Activated T-cell treated with anti-CD3 and anti-CD28 coated beads for 4 hours (primary cell): ENCODE data around the gene SSC4D.
A peak's percentile ranks its signal among the peaks of the same experiment; 100 is the strongest.
"Not testable (repeated sequence)": the region's sequence is repeated elsewhere in the genome, so short reads cannot be mapped to it uniquely, and the experiment has no call there.

Source experiments
- DNase-seq: peaks from one replicate; pipeline ENCODE4 v3.0.0-alpha.2; 2020

SSC4D gene

GRCh38 chr7:76380623-76380966 is 28.9 kb downstream of the SSC4D start:
- no peak for DNase-seq

DNA sequence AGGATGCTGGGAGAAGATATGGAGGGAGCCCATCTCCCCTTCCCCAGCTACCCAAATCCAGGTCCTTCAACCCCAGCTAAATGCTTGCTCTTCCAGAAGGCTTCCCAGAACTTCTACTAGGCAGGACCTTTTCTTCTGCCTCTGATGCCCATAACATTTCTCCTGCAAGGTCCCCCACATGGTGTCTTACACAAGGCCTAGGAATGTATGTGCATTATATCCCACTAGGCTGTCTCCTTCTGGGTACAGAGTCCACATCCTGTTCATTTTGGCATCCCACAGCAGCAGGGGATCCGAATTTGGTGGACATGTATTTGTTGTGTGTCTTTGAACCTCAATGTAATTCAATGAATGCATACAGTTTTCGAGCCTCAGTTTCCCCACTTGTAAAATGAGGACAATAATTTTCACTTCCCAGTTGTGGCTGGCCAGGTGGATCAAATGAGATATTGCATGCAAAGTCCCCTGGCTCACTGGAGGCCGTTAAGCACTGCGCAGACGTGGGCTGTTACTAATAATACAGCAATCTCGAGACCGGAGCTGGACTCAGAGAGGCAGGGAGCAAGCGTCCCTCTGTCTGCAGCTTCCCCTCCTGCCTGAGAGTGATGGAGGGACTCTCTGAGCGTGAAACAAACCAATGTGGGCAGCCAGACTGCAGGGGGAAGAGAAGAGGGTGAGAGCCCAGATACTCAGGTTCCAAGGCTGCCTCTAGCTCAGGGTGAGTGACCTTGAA is 32.1 kb downstream of the SSC4D start:
- DNase-seq = no peak

- no peak for DNase-seq
These were observed 34.2 kb downstream of the SSC4D start for GRCh38 chr7:76375251-76375650.

- no peak for DNase-seq
These were observed 36.3 kb downstream of the SSC4D start for GRCh38 chr7:76372984-76373833.

DNA sequence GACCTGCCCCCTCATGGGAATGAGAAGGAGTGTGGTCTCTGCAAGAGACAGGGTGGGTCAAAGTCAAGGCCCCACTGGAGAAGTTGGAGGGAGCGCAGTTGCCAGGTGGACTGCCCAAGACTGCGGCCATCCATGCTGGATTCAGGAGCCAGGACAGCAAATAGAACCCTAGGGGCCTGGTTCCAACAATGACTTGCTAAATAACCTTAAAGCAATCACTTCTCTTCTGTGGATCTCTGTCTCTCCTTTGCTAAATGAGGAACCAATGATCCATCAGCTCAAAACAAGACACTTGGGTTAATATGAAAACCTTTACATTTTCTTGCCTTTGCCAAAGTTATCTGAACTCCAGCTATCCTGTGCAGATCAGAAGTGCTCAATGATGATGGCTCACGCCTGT is 38.1 kb downstream of the SSC4D start:
- DNase-seq = no peak

DNA sequence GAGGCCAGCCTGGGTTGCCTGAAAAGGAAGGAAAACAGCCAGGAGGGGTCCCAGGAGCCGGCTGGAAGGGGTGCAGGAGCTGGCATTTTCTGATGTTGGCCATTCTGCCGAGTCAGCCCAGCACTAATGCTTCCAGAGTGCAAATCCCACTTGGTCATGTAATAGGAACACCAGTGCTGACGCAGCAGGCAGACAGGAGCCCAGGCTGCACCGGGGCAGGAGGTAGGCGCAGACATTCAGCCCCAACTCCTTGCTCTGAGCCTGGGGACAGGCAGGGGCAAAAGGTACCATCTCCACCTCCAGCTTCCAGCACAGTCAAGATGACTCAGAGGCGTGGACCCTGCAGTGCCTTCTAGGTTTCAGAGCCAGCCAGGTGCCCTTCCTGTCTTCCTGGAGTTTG is 40.5 kb downstream of the SSC4D start:
- DNase-seq = no peak

DNA sequence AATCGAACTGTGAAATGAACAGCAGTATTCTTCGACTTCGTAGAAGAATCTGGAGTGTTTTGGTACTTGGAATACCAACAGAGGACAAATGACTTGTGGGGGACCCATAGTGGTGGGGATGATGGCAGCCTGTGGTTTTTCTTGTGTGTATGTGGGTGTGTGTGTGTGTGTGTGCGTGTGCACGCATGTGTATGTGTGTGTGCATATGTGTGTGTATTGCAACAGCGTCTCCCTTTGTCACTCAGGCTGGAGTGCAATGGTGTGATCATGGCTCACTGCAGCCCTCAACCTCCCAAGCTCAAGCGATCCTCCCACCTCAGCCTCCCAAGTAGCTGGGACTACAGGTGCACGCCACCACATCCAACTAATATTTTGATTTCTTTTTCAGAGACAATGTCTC is 41.3 kb downstream of the SSC4D start:
- DNase-seq = no peak

DNA sequence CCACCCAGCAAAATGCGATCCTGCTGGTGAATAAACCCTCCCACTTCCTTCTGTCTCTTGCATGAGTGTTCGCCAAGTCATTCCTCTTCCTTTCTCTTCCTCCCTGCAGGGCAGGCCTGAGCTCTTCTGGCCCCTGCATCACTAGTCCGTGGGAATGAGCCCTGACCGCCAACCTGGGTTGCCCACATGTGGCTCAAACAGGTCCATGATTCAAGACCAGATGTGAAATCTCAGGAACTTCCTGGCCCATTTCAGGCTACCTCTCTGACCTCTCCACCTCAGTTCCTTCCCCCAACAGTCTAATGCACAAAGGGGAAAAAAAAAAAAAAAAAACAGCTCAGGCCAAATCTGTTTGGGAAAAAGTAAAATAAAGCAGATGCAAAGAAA is 45.3 kb downstream of the SSC4D start:
- DNase-seq = no peak

DNA sequence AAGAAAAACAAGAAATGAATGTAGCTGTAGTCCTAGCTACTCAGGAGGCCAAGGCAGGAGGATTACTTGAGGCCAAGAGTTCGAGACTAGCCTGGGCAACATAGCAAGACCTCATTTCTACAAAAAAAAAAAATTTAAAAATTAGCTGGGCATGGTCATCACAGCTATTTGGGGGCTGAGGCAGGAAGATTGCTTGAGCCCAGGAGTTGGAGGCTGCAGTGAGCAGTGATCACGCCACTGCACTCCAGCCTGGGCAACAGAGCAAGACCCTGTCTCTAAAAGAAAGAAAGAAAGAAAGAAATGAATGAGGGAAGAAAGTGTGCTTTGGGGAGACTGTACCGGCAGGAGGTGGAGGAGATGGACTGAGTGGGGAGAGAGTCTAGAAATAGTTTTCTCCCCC is 45.7 kb downstream of the SSC4D start:
- DNase-seq = not testable (repeated sequence)

DNA sequence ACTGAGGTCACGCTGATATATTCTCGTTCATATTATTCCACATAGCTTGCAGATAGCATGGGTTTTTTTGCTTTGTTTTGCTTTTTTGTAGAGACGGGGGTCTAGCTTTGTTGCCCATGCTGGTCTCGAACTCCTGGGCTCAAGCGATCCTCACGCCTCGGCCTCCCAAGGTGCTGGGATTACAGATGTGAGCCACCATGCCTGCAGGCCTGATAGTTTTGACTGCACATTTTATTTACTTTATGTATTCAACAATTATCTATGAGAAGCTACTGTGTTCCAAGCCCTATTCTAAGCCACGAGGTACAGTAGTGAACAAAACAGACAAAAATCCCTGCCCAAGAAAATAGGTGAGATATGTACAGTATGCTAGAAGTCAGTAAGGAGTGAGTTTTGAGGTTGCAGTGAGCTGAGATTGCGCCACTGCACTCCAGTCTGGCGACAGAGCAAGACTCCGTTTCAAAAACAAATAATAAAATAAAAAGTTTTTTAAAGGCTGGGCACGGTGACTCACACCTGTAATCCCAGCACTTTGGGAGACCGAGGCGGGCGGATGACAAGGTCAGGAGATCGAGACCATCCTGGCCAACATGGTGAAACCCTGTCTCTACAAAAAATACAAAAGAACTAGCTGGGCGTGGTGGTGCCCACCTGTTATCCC is 49.4 kb downstream of the SSC4D start:
- no peak for DNase-seq

DNA sequence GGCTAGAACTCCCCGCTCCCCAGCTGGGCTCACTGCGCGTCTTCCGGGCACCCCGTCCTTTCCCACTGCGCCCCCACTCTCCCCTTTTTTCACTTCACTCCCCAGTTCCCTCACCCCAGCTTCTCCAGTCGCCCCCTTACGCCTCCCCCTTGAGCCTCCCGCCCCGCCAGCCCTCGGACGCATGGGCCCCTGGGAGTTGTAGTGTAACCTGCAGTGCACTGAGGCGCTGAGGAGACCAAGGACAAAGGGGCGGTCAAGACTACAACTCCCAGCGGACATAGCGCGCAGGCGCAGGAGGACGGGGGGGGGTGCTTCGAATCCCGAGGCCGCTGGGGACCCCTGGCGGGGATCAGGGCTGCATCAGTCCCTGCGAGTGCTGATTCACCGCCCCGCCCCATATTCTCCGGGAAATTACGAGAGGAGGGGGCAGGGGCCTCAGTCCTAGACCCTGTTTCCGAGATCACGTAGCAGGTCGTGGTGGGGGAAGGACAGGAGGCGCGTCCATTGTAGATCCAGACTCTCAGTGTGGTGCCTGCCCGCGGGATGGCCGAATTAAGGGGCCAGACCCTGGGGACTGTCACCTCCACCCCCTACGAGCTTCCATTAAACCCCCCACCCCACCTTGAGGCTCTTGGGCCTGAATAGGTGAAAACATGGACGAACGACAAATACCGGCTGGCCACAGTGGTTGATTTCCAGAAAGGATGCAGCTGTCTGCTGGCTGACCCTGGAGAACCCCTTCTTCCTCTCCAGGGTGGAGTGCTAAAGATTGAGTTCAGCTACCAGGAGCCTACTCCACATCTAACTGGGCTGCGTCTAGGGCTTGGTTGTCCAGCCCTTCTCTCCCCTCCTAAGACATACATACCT is 50.2 kb downstream of the SSC4D start:
- DNase-seq = peak; percentile 87

GRCh38 chr7:76358481-76359110 is 50.9 kb downstream of the SSC4D start, which contains the start of gene YWHAG:
Gene YWHAG, minus strand, starts transcription at chr7:76358991. Its CDS starts 183 bp downstream, at chr7:76358808.
- peak; percentile 81 for DNase-seq

- DNase-seq = peak; percentile 50
These were observed 51.5 kb downstream of the SSC4D start for GRCh38 chr7:76358011-76358480.

GRCh38 chr7:76357475-76358010 is 52.0 kb downstream of the SSC4D start:
- DNase-seq = no peak

- DNase-seq = no peak
These were observed 52.7 kb downstream of the SSC4D start for GRCh38 chr7:76356823-76357222.

GRCh38 chr7:76356115-76356514 is 53.4 kb downstream of the SSC4D start:
- no peak for DNase-seq

GRCh38 chr7:76354981-76355730 is 54.3 kb downstream of the SSC4D start:
- DNase-seq = no peak

- no peak for DNase-seq
These were observed 55.0 kb downstream of the SSC4D start for GRCh38 chr7:76354516-76354915.

GRCh38 chr7:76353744-76354143 is 55.8 kb downstream of the SSC4D start:
- DNase-seq = no peak

GRCh38 chr7:76352193-76352592 is 57.3 kb downstream of the SSC4D start:
- DNase-seq = no peak

DNA sequence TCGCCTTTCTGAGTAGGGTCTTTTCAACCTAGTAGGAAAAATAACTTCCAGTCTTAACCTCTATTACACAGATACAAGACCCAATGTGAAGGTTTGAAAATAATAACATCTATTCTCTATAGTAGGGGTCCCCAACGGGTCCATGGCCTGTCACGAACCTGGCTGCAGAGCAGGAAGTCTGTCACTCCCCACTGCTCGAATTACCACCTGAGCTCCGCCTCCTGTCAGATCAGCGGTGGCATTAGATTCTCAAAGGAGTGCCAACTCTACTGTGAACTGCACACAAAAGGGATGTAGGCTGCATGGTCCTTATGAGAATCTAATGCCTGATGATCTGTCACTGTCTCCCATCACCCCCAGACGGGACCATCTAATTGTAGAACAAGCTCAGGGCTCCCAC is 58.1 kb downstream of the SSC4D start:
- no peak for DNase-seq
